Measurements from ENCODE around the gene ENDOU. TPM values are rescaled to one million over a fixed set of nuclear protein-coding genes. Genes with fewer than 3 reads are reported as not detected.
A peak's percentile ranks its signal among the peaks of the same experiment; 100 is the strongest.

Gene ENDOU
- total RNA-seq, 3 donors from 2014 or later, result 0.98 to 1.4 (median 1.0) TPM

- Histone ChIP-seq H3K4me3 (no peak overlapping the region), H3K4me1 (peaks cover 0 to 5% of the 10 kb centered on the region in 2 donors), H3K27ac (peak overlapping the region in 1 of 2 donors; percentile 27), H3K9me3 (no peaks in the 10 kb centered on the region), H3K27me3 (no peaks in the 10 kb centered on the region), H3K36me3 (no peaks in the 10 kb centered on the region)
- intact Hi-C loops (cut with DNase I; ENCODE audit: low total_unique reads), result loop anchor here (10.0 kb wide), 1 partner anchor 45 kb away; the partner anchor contains the start of gene ENDOU
- TF ChIP-seq POLR2A (IDR thresholded peaks at IDR 0.05) (no peak), POLR2AphosphoS5 (IDR thresholded peaks at IDR 0.05) (no peak), CTCF (IDR thresholded peaks at IDR 0.05) (no peak)
- no peak for DNase-seq (ENCODE audit: low spot score in 2 of 2)
Measured at GRCh38 chr12:47769234-47770085, 44.2 kb upstream of the ENDOU start.

- intact Hi-C loops (cut with DNase I; ENCODE audit: low total_unique reads), result no loop called here
- Histone ChIP-seq H3K4me3 (no peak overlapping the region), H3K36me3 (no peaks in the 10 kb centered on the region), H3K4me1 (peaks cover 0 to 5% of the 10 kb centered on the region in 2 donors), H3K27me3 (no peaks in the 10 kb centered on the region), H3K27ac (peak overlapping the region in 1 of 2 donors; percentile 42), H3K9me3 (no peaks in the 10 kb centered on the region)
- TF ChIP-seq POLR2AphosphoS5 (IDR thresholded peaks at IDR 0.05) (no peak), POLR2A (IDR thresholded peaks at IDR 0.05) (no peak), CTCF (IDR thresholded peaks at IDR 0.05) (no peak)
- DNase-seq (ENCODE audit: low spot score in 2 of 2), result no peak
Measured at GRCh38 chr12:47768323-47768811, 43.1 kb upstream of the ENDOU start.

- Histone ChIP-seq H3K27me3 (no peaks in the 10 kb centered on the region), H3K4me1 (peaks cover 0 to 5% of the 10 kb centered on the region in 2 donors), H3K36me3 (no peaks in the 10 kb centered on the region), H3K4me3 (no peak overlapping the region), H3K27ac (no peak overlapping the region), H3K9me3 (no peaks in the 10 kb centered on the region)
- TF ChIP-seq POLR2A (IDR thresholded peaks at IDR 0.05) (no peak), CTCF (IDR thresholded peaks at IDR 0.05) (peak; percentile 22 to 62 (median 55))
- intact Hi-C loops (cut with DNase I; ENCODE audit: low total_unique reads), result no loop called here
- DNase-seq (ENCODE audit: low spot score in 2 of 2), result no peak
Measured at GRCh38 chr12:47767216-47767724, 42.0 kb upstream of the ENDOU start.

GRCh38 chr12:47766502-47767215 lies 41.4 kb upstream of the ENDOU start:
- H3K36me3 ChIP-seq, result no peaks in the 10 kb centered on the region
- no peak for DNase-seq (ENCODE audit: low spot score in 2 of 2)
- no peak overlapping the region for H3K27ac ChIP-seq
- H3K9me3 ChIP-seq, result no peaks in the 10 kb centered on the region
- intact Hi-C loops (cut with DNase I; ENCODE audit: low total_unique reads), result no loop called here
- no peak for TF ChIP-seq POLR2AphosphoS5 (IDR thresholded peaks at IDR 0.05)
- no peak for TF ChIP-seq CTCF (IDR thresholded peaks at IDR 0.05)
- no peak for TF ChIP-seq POLR2A (IDR thresholded peaks at IDR 0.05)
- H3K4me3 ChIP-seq, result no peak overlapping the region
- H3K4me1 ChIP-seq, result peaks cover 0 to 5% of the 10 kb centered on the region in 2 donors
- no peaks in the 10 kb centered on the region for H3K27me3 ChIP-seq
